GM19099 (cell line): Measurements from ENCODE around the gene ALPG.

ENCODE experiments used
- POLR2A ChIP-seq: IDR thresholded peaks from 3 replicates; pipeline ENCODE4 v1.6.1; 2011; ENCODE audit warnings: low read depth; ENCODE audit not compliant: insufficient read length; ENCODE audit errors: extremely low read depth

ALPG gene

GRCh38 chr2:232390661-232391060 is 16.0 kb upstream of the ALPG start:
- no peak for TF ChIP-seq POLR2A

GRCh38 chr2:232393556-232393955 is 13.1 kb upstream of the ALPG start:
- TF ChIP-seq POLR2A = no peak

- TF ChIP-seq POLR2A = no peak
Measured at GRCh38 chr2:232395586-232395985, 11.1 kb upstream of the ALPG start.

- no peak for TF ChIP-seq POLR2A
Measured at GRCh38 chr2:232396683-232397082, 10.0 kb upstream of the ALPG start.

GRCh38 chr2:232398293-232399034 is 8.2 kb upstream of the ALPG start:
- TF ChIP-seq POLR2A = no peak

- no peak for TF ChIP-seq POLR2A
Measured at GRCh38 chr2:232400256-232401015, 6.2 kb upstream of the ALPG start.

GRCh38 chr2:232402518-232402917 is 4.1 kb upstream of the ALPG start:
- TF ChIP-seq POLR2A = no peak

- TF ChIP-seq POLR2A = no peak
Measured at GRCh38 chr2:232405943-232406510, 617 bp upstream of the ALPG start.

- TF ChIP-seq POLR2A = no peak
Measured at GRCh38 chr2:232410238-232410900, 3.7 kb downstream of the ALPG start.

GRCh38 chr2:232411901-232412629 is 5.4 kb downstream of the ALPG start:
- no peak for TF ChIP-seq POLR2A

GRCh38 chr2:232412986-232413385 is 6.3 kb downstream of the ALPG start:
- no peak for TF ChIP-seq POLR2A

- no peak for TF ChIP-seq POLR2A
Measured at GRCh38 chr2:232415138-232415690, 8.6 kb downstream of the ALPG start.

GRCh38 chr2:232415736-232416520 is 9.3 kb downstream of the ALPG start:
- no peak for TF ChIP-seq POLR2A
